ENCODE data around the gene RNF138.
"Not testable (repeated sequence)": the region's sequence is repeated elsewhere in the genome, so short reads cannot be mapped to it uniquely, and the experiment has no call there.

GRCh38 chr18:32090831-32091230 lies 843 bp upstream of the RNF138 start:
- TF ChIP-seq, protein P1, sequence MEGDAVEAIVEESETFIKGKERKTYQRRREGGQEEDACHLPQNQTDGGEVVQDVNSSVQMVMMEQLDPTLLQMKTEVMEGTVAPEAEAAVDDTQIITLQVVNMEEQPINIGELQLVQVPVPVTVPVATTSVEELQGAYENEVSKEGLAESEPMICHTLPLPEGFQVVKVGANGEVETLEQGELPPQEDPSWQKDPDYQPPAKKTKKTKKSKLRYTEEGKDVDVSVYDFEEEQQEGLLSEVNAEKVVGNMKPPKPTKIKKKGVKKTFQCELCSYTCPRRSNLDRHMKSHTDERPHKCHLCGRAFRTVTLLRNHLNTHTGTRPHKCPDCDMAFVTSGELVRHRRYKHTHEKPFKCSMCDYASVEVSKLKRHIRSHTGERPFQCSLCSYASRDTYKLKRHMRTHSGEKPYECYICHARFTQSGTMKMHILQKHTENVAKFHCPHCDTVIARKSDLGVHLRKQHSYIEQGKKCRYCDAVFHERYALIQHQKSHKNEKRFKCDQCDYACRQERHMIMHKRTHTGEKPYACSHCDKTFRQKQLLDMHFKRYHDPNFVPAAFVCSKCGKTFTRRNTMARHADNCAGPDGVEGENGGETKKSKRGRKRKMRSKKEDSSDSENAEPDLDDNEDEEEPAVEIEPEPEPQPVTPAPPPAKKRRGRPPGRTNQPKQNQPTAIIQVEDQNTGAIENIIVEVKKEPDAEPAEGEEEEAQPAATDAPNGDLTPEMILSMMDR (IDR thresholded peaks at IDR 0.05): not testable (repeated sequence)
- TF ChIP-seq POLR2A (IDR thresholded peaks at IDR 0.05): not testable (repeated sequence)
